RWPE1 (cell line): Measurements from ENCODE around the gene OPTC.
A peak's percentile ranks its signal among the peaks of the same experiment; 100 is the strongest.

ENCODE experiments used
- CTCF ChIA-PET: fragments of 350-600 bp; sonication (Branson Sonifier 250); formaldehyde crosslinking; extraction: SDS; loops from one replicate; lab custom pipeline; 2021; lab: Yijun Ruan, JAX
- POLR2A ChIA-PET: fragments of 400-600 bp; formaldehyde crosslinking; extraction: SDS; loops from one replicate; lab custom pipeline; 2020; ENCODE audit warnings: antibody characterized with exemption; ENCODE audit not compliant: low non-redundant PET; lab: Yijun Ruan, JAX
- DNase-seq: peaks from one replicate; pipeline ENCODE4 v3.0.0; 2012; ENCODE audit warnings: low spot score
- H3K27ac ChIP-seq: fragments of 450-650 bp; 2 replicates; pipeline ENCODE4 v1.5.1; 2017
- TF ChIP-seq, protein P1 (sequence below): fragments of 450-650 bp; conservative IDR thresholded peaks from 2 replicates; pipeline ENCODE4 v1.5.1; 2017; ENCODE audit warnings: low read depth, mild to moderate bottlenecking

OPTC gene

DNA sequence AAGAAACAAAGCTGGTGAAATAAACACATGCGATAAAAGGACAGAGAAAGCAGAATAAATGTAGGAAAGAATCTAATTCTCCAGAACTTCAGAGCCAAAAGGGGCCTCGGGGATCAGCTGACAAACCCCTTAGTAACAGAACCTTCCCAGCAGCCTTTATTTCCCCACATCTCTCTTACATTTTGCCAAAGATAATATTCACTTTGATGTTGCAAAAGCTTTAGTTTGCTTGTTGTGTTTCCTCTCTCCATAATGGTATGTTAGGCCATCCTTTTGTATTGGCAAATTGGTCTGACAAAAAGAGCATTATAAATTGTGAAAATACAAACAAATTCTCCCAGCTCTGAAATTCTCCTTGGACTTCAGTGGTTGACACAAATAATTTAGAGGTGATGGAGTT is 54.9 kb downstream of the OPTC start:
- CTCF ChIA-PET: interaction anchor here (0.7 kb wide), 1 partner anchor 11 kb away, joined by 4 read pairs; no protein-coding TSS in a partner anchor
- DNase-seq: no peak
- TF ChIP-seq, protein P1, sequence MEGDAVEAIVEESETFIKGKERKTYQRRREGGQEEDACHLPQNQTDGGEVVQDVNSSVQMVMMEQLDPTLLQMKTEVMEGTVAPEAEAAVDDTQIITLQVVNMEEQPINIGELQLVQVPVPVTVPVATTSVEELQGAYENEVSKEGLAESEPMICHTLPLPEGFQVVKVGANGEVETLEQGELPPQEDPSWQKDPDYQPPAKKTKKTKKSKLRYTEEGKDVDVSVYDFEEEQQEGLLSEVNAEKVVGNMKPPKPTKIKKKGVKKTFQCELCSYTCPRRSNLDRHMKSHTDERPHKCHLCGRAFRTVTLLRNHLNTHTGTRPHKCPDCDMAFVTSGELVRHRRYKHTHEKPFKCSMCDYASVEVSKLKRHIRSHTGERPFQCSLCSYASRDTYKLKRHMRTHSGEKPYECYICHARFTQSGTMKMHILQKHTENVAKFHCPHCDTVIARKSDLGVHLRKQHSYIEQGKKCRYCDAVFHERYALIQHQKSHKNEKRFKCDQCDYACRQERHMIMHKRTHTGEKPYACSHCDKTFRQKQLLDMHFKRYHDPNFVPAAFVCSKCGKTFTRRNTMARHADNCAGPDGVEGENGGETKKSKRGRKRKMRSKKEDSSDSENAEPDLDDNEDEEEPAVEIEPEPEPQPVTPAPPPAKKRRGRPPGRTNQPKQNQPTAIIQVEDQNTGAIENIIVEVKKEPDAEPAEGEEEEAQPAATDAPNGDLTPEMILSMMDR: no peak
- POLR2A ChIA-PET: no interaction called here
- no peak overlapping the region for H3K27ac ChIP-seq

DNA sequence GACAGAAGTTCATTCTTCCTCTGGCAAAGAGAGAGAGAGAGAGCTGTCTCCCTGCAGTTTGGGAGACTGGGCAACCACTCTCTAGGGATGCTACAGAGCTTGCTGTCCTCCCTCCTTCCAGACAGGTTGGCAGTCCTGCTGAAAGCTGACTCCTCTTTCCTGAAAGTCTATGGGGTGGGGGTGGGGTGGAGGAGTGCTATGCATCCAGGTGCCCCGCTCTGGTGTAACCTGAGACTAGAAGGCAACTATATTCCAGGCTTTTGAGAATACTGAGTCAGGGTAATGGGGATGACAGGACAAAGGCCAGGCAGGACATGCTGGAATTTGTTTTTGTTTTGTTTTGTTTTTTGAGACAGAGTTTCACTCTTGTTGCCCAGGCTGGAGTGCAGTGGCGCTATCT is 55.4 kb downstream of the OPTC start:
- TF ChIP-seq, protein P1: no peak
- DNase-seq: peak; percentile 75
- ChIA-PET POLR2A (no interaction called here), CTCF (interaction anchor here (0.6 to 0.7 kb wide), 2 partner anchors 12 to 485 kb away, joined by 3 to 4 read pairs; no protein-coding TSS in a partner anchor)
- H3K27ac ChIP-seq: peak overlapping the region; percentile 2; the same call in 1 of the 2 replicates

DNA sequence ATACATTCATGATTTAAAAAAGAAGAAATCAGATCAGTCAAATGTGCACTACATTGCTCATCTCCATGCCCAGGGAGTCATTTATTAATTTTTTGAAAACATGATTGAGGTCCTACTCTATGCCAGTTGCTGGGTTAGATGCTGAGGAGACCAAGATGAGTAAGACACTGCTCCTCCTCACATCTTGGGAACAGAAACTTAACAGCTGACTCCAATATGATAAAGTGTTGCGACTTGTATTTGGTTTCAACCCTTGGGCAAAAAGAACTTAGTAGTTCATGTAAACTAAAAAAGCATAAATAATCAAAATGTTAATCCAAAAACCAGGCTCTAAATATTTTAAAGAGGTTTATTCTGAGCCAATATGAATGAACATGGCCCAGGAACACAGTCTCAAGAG is 56.9 kb downstream of the OPTC start:
- POLR2A ChIA-PET: interaction anchor here (0.6 kb wide), 1 partner anchor 65 kb away, joined by 3 read pairs; no protein-coding TSS in a partner anchor
- TF ChIP-seq, protein P1: no peak

DNA sequence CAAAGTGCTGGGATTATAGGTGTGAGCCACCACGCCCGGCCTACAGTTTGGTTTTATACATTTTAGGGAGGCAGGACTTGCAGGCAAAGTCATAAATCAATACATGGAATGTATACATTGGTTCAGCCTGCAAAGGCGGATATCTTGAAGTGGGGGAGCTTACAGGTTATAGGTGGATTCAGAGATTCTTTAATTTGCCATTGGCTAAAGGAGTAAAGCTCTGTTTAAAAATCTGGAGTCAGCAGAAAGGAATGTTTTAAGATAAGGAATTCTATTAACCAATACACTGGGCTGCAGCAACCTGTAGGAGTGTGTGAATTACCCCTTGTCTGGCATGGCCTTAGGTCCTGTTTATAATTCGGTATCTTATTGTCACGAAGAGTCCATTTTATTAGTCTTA is 57.6 kb downstream of the OPTC start:
- ChIA-PET POLR2A (no interaction called here), CTCF (interaction anchor here (0.6 to 1.3 kb wide), 3 partner anchors 84 to 1679 kb away, joined by 3 to 4 read pairs (median 3); no protein-coding TSS in a partner anchor)
- H3K27ac ChIP-seq: no peak overlapping the region
- TF ChIP-seq, protein P1: no peak
- no peak for DNase-seq

More for the DNA sequence above, 56.9 kb downstream of the OPTC start:
- CTCF ChIA-PET: interaction anchor here (0.7 to 1.3 kb wide), 2 partner anchors 84 to 1678 kb away, joined by 3 to 4 read pairs; no protein-coding TSS in a partner anchor
- H3K27ac ChIP-seq: no peak overlapping the region
- DNase-seq: no peak

DNA sequence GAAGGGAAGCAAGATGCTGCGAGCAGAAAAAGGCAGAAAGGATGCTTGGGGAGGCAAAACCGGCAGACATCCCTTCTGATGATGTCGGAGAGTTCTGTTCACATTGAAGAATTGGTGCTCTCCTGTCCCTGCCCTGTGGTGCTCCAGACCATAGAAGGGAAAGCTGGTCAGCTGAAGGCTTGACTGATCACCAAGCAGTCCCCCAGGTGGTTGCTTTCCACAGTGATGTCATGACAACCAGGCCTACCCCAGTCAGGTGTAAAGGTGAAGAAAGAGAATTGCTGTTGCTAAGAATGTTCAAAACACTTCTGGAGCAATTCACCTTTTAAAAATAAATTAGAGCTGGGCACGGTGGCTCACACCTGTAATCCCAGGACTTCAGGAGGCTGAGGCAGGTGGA is 59.5 kb downstream of the OPTC start:
- TF ChIP-seq, protein P1: no peak
- ChIA-PET CTCF (no interaction called here), POLR2A (interaction anchor here (0.6 kb wide), 1 partner anchor 1203 kb away, joined by 3 read pairs; no protein-coding TSS in a partner anchor)
- no peak overlapping the region for H3K27ac ChIP-seq
- no peak for DNase-seq

DNA sequence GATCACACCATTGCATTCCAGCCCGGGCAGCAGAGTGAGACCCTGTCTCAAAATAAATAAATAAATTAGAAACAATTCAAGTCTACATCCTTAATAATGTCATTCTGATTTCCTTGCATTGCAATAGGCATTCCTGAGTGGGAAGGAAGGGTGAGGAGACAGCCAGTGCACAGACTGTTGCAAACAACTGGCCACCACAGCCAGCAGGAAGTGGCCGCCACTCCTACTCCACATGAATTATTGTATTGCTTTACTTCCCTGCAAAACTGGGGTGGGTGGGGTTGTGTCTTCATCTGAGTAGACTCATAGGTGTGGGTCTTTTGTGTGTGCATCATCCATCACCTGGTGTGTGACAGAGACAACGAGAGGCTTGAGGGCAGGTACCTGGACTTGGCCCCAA is 60.1 kb downstream of the OPTC start:
- no peak overlapping the region for H3K27ac ChIP-seq
- POLR2A ChIA-PET: no interaction called here
- CTCF ChIA-PET: no interaction called here
- TF ChIP-seq, protein P1: no peak
- no peak for DNase-seq
